Activated naive CD4-positive, alpha-beta T cell (primary cell): ENCODE data around the gene CENPX.

ENCODE experiments used
- DNase-seq, 4 experiments: peaks; one replicate each; lab custom pipeline; 2025; lab: John Stamatoyannopoulos, UW

CENPX gene

GRCh38 chr17:82023447-82024241 is 966 bp upstream of the CENPX start:
- DNase-seq = no peak

- peak; percentile 99 to 100 (median 99) for DNase-seq
Observed at GRCh38 chr17:82022981-82023446, 336 bp upstream of the CENPX start, which contains the start of gene LRRC45. Gene LRRC45 (plus strand): TSS chr17:82023305. CDS start chr17:82023644, 339 bp downstream.

- DNase-seq = no peak
Observed at GRCh38 chr17:82021900-82022309, 773 bp downstream of the CENPX start.

GRCh38 chr17:82021107-82021899 is 1.4 kb downstream of the CENPX start:
- DNase-seq = peak in 2 of 4 experiments; percentile 26 to 47

GRCh38 chr17:82020572-82021106 is 2.0 kb downstream of the CENPX start:
- DNase-seq = no peak

- peak; percentile 37 to 55 (median 44) for DNase-seq
Observed at GRCh38 chr17:82019690-82020571, 2.7 kb downstream of the CENPX start.

- no peak for DNase-seq
Observed at GRCh38 chr17:82018989-82019689, 3.5 kb downstream of the CENPX start.

GRCh38 chr17:82018152-82018988 is 4.3 kb downstream of the CENPX start:
- no peak for DNase-seq

GRCh38 chr17:82017612-82018151 is 5.0 kb downstream of the CENPX start:
- no peak for DNase-seq

- no peak for DNase-seq
Observed at GRCh38 chr17:82016875-82017459, 5.7 kb downstream of the CENPX start.

- no peak for DNase-seq
Observed at GRCh38 chr17:82016061-82016874, 6.4 kb downstream of the CENPX start.

- no peak for DNase-seq
Observed at GRCh38 chr17:82015311-82015971, 7.2 kb downstream of the CENPX start.

GRCh38 chr17:82014971-82015310 is 7.7 kb downstream of the CENPX start:
- no peak for DNase-seq

- DNase-seq = no peak
Observed at GRCh38 chr17:82014432-82014831, 8.2 kb downstream of the CENPX start.

GRCh38 chr17:82013772-82014321 is 8.8 kb downstream of the CENPX start:
- DNase-seq = no peak

- no peak for DNase-seq
Observed at GRCh38 chr17:82013341-82013740, 9.3 kb downstream of the CENPX start.

- DNase-seq = no peak
Observed at GRCh38 chr17:82012640-82013295, 9.9 kb downstream of the CENPX start.
